ENCODE results near the gene DFFB. TPM values are rescaled to one million over a fixed set of nuclear protein-coding genes. Genes with fewer than 3 reads are reported as not detected.

DFFB gene
- total and polyA plus RNA-seq, 8 donors = 3.3 to 8.6 (median 5.2) TPM

DNA sequence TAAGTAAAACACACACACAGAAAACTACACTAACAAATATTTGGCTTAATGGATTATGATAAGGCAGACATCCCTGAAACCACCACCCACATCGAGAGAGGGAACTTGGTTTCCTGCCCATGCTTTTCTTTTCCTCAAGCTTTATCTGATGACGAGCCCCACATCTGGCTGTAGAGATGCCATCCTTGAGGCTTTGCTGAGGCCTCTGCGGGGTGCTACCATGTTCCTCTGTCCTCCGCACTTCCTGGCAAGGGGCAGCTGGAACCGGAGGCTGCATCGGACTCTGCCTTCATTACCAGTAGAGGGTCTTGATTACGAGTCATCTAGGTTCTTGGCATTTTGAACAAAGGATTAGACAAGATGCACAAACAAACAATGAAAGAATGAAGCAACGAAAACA, 64.5 kb downstream of the DFFB start:
- no peak for FAIRE-seq
- H3K4me3 ChIP-seq = no peak overlapping the region
- no peak overlapping the region for H3K27ac ChIP-seq
- H3K27me3 ChIP-seq = no peaks in the 10 kb centered on the region
- H3K4me1 ChIP-seq = no peaks in the 10 kb centered on the region
- H3K9me3 ChIP-seq = no peaks in the 10 kb centered on the region
- TF ChIP-seq CTCF (IDR thresholded peaks at IDR 0.05) = no peak
- no peak for ATAC-seq
- DNase-seq = peak in 1 of 6 donors; percentile 23
- H3K36me3 ChIP-seq = no peaks in the 10 kb centered on the region
- WGBS, 2 donors = 60 to 62% methylated on average over 8 of the region's 8 CpGs
- intact Hi-C loops (cut with DNase I) = no loop called here

- ATAC-seq (no peak), DNase-seq (no peak), FAIRE-seq (no peak)
- Histone ChIP-seq H3K36me3 (no peaks in the 10 kb centered on the region), H3K27me3 (no peaks in the 10 kb centered on the region), H3K27ac (no peak overlapping the region), H3K4me3 (no peak overlapping the region), H3K9me3 (no peaks in the 10 kb centered on the region), H3K4me1 (no peaks in the 10 kb centered on the region)
- 60 to 70% methylated on average over 6 of the region's 6 CpGs for WGBS, 2 donors
- TF ChIP-seq CTCF (IDR thresholded peaks at IDR 0.05) = no peak
- intact Hi-C loops (cut with DNase I) = no loop called here
Measured at GRCh38 chr1:3922201-3922725, 65.0 kb downstream of the DFFB start.

DNA sequence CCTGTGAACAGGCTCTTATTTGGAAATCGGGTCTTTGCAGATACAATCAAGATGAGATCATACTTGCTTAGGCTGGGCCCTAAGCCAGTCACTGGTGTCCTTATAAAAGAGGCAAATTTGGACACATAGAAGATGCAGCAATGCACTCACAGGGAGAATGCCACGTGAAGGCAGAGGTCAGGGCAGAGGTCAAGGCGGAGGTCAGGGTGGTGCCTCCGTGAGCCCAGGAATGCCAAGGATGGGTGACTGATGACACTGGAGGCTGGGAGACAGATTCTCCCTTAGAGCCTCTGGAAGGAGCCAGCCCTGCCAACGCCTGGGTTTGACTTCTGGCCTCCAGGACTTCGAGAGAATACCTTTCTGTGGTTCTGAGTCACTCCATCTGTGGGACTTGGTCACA, 65.6 kb downstream of the DFFB start:
- H3K9me3 ChIP-seq = no peaks in the 10 kb centered on the region
- H3K4me1 ChIP-seq = no peaks in the 10 kb centered on the region
- ATAC-seq (no peak), FAIRE-seq (no peak), DNase-seq (peak in 1 of 6 donors; percentile 25)
- no peak overlapping the region for H3K4me3 ChIP-seq
- no peaks in the 10 kb centered on the region for H3K27me3 ChIP-seq
- H3K36me3 ChIP-seq = no peaks in the 10 kb centered on the region
- TF ChIP-seq CTCF (IDR thresholded peaks at IDR 0.05) = no peak
- intact Hi-C loops (cut with DNase I) = no loop called here
- no peak overlapping the region for H3K27ac ChIP-seq
- WGBS, 2 donors = 43 to 59% methylated on average over 6 of the region's 6 CpGs

DNA sequence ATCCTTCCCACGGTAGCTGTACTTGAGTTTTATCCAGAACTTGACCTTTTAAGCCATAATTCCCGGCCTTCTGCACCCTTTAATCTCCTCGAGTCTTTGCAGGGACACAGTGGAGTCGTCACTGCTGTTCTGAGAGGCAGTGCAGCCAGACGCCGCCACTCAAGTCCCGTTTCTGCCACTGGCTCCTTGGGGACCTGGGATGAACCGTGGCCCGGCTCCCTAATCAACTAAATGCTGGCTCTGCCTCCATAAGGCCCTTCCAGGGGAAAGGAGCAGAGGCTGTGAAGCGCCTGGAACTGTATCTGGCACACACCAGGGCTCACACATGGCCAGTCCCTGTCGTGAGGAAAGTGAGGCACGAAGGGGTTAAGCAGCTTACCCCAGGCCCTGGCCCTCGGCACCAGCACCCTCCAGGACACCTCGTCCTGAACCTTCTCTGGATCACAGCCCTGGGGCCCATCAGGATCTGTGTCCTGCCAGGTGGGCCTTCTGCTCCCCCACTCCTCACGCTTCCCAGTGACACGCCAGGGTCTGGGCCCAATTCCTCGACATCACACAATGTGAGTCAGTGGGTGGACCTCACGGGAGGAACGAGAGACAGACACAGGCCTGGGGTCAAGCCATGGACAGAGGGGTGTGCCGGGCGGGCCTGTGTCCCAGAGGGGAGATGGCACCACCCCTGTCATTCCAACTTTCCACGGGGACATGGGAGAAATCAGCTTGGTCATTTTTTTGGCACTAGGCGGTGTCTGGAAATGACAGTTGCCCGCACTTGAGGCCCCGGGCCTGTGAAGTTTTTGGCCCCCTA, 66.3 kb downstream of the DFFB start:
- Histone ChIP-seq H3K4me1 (no peaks in the 10 kb centered on the region), H3K27me3 (no peaks in the 10 kb centered on the region), H3K27ac (no peak overlapping the region), H3K36me3 (no peaks in the 10 kb centered on the region), H3K9me3 (no peaks in the 10 kb centered on the region), H3K4me3 (no peak overlapping the region)
- ATAC-seq (no peak), FAIRE-seq (no peak), DNase-seq (peak in 1 of 6 donors; percentile 33)
- 57 to 70% methylated on average over 25 of the region's 25 CpGs for WGBS, 2 donors
- intact Hi-C loops (cut with DNase I) = no loop called here
- TF ChIP-seq CTCF (IDR thresholded peaks at IDR 0.05) = no peak

Data from pancreas (tissue), 10 donors.